Stimulated activated CD4-positive, alpha-beta T cell treated with anti-CD3 and anti-CD28 coated beads, Interleukin-12 subunit alpha, Interleukin-12 subunit beta, amount 100 ng/mL, for 4 hours (primary cell): Measurements from ENCODE around the gene LIPJ.

ENCODE experiments used
- DNase-seq: peaks from one replicate; pipeline ENCODE4 v3.0.0-alpha.2; 2020

LIPJ gene

GRCh38 chr10:88598055-88598454, 11.5 kb downstream of the LIPJ start:
- DNase-seq = no peak

DNA sequence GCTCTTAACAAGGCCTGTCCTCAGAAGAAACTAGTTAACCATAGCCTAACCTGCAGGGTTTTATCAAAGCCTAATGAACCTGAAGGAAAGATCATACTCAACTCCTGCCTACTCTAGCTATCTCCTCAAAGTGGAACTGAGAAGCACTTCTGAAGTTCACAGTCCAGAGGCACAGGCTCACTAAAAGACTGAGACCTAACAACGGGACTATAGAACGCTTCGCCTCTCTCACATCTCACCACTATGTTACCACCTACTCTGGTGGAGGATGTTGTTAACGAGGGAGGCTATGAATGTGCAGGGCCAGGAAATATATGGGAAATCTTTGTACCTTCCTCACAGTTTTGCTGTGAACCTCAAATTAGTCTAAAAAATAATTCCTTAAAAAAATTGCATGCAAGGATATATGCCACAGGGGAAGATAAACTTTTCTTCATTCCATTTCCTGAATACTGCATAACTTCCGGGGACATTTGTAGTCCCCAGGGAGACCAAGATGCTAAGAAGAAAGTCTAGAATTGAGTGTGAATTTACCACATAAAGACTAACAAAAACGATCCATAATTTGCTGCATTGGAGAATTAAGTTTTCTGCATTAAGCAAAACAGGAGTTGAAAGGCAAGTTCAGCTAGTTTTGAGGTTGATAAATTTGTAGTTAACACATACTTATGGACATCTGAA, 21.6 kb downstream of the LIPJ start:
- DNase-seq = no peak

DNA sequence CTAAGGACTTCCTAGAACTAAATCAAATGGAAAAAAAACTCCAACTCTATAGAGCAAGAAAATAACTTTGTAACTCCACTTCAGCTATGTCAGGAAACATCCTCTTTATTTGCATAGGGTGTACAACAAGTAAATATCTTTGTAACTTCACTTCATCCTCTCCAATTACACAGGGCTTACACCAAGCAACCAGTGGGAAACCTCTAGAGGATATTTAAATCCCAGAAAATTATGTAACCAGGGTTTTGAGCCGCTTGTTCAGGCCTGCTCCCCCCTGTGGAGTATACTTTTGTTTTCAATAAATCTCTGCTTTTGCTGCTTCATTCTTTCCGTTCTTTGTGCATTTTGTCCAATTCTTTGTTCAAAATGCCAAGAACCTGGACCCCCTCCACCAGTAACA, 22.2 kb downstream of the LIPJ start:
- no peak for DNase-seq

DNA sequence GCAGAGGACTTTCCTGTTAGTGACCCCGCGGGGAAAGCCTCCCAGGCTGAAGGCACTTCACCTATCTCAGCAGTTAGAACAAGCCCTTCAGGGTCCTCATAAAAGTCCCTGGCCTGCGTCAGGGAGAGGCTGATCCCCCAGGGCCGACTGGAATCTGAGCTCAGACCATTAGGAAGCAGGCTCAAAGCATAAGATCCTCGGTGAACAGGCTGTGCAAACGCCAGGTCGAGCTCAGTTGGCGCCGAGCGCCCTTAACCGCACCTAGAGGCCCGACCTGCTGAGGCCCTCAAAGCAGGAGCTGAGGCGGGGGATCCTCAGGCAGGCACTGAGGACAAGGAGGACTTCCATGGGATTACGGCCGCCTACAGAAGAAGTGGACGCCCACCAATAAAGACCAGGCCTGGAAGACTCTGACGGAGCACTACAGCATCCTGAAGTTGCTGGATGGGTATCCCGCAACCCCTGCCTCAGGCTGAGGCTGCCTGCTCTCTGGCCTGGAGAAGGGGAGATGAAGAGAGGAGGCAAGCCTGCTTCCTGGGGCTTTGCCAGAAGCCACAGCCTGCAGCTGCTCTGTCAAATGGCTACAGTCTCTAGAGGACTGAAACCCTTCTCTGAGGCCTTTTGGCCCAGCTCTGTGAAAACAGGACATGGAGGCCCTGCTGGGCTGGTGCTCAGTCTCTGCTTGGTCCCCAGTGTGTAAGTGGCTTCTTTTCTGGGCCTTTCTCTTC, 29.9 kb downstream of the LIPJ start:
- DNase-seq = no peak

GRCh38 chr10:88617772-88618300, 31.3 kb downstream of the LIPJ start:
- no peak for DNase-seq

- no peak for DNase-seq
These were observed 31.9 kb downstream of the LIPJ start for GRCh38 chr10:88618496-88618895.

DNA sequence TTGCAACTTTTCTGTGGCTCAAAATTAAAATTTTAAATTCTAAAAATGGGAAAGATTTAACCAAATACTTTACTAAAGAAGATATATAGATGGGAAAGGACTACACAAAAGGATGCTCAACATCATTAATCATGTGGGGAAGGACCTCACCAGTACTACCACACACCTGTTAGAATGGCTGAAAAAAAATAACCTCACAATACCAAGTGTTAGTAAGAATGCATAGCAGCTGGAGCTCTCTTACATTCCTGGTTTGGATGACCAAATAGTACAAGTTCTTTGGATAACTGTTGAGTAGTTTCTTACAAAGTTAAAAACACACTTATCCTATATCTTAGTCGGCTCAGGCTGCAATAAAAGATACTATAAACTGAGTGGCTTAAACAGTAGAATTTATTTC, 33.9 kb downstream of the LIPJ start:
- DNase-seq = no peak

DNA sequence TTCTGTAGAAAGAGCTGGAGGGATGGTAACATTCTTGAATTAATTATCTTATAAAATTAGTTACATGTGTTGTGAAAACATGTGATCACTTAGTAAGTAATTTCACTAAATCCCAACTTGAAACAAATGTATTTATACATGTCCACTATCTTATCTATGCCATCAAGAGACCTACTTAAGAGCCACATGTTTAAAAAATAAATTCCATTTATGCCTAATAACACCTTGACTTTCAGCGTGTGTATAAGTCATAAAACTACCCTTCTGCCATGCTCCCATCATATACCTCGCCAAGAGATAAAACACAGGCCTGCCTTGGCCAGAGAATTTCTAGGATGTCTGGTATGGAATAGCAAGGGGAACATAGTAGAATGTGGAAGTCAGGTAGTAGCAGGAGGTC, 37.3 kb downstream of the LIPJ start:
- DNase-seq = no peak

GRCh38 chr10:88624840-88625239, 38.3 kb downstream of the LIPJ start:
- no peak for DNase-seq

DNA sequence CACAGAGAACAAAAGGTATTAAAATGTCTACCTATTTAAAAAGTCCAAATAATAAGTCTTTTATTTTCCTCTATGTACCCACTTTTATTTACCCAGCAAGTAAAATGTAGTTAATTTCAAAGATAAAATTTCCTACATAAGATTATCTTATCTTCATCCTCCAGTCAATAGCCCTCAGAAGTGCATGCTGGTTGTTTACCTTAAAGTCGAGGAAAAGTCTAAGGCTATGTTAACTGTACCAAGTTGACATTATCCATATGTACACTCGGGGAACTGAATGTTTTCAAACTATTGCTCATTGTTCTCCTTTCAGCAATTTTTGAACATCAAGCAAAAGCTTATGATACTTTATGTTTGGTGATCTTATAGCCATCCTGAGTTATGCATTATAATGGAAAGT, 53.6 kb downstream of the LIPJ start:
- no peak for DNase-seq

DNA sequence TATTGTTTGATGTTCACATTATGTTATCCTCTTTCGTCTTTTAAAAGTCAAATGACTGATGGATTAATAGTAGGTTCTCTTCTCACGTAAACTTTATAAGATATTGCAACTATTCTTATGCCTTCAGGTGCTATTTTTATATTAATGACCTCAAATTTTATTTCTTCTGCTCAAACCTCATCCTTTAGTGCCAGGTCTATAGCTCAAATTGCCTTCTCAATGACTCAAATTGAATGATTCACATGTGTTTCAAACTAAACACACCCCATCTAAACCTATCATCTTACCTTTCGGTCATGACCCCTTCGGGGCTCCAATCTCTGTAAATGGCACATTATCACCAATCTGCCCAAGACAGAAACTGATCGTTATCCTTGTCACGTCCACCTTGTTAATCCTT, 55.6 kb downstream of the LIPJ start:
- DNase-seq = no peak

DNA sequence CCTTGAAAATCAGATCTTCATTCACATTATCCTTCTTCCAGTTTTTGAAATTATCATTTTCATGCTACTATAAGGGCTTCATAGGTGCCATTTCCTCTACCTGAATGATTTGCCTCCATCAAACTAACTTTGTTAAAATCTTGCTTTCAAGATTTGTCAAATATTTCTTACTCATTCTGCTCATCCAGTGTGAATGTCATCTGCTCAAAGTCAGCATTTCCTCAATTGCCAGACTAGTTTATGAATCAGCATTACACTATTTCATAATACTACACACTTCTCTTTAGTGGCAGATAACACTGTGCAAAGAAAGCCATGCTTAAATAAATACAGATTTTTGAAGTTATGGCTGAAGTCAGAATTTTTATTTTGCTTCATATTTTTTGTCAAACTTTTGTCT, 56.4 kb downstream of the LIPJ start:
- no peak for DNase-seq

- DNase-seq = no peak
These were observed 60.6 kb downstream of the LIPJ start for GRCh38 chr10:88647061-88647615.

DNA sequence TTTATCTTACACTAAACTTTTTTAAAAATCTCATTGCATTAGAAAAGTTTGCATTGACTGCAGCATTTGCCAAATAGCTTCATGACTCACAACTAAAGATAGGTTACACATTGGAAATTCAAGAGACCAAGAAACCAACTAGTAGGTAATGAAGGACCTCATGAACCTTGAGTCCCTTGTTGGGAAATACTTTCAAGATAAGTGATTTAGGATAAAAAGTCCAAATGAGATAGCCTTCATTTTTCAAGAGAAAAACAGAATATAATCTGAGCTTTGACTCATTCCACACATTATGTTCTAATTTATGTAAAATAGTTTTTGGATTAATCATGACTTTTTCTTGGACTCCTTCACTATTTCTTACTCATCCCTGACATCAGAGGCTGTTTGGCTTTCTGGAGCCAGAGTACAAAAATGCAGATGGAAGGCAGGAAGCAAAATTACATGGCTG, 64.6 kb downstream of the LIPJ start:
- no peak for DNase-seq

DNA sequence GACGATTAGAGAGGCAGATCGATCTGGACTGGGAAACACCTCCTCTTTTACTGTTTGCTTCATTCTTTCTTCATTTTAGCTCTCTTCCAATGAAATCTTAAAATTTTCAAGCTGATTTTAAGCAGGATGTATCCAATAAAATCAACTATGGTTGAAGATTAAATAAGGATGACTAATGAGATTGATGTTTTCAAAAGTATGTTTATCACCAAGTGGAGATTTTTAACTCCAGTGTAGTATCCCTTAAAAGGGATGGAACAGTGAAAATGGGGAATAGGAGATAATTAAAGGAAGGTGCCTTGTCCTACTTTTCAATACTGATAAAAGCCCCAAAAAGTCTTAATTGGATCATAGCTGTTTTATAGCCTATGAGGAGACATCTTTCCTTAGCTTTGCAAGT, 66.1 kb downstream of the LIPJ start:
- no peak for DNase-seq
